Measurements from ENCODE around the gene SAP30. TPM values are rescaled to one million over a fixed set of nuclear protein-coding genes. Genes with fewer than 3 reads are reported as not detected.
A peak's percentile ranks its signal among the peaks of the same experiment; 100 is the strongest.

Gene SAP30
- total and polyA plus RNA-seq, 9 of the 15 experiments (the other 6 are each of a cell fraction or from before 2014, with no cell fraction given): 5.9 to 51.1 (median 32.6) TPM

DNA sequence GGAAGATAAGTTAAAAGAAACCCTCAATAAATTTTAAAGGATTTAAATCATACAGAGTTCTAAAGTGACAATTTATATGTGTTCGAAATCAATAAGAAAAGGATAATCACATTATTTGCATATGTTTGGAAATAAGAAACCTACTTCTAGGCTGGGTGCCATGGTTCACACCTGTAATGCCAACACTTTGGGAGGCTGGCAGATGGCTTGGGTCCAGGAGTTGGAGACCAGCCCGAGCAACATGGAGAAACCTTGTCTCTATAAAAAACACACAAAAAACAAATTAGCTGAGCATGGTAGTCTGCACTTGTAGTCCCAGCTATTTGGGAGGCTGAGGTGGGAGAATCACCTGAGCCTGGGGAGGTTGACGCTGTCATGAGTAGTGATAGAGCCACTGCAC, 8.1 kb upstream of the SAP30 start (continued):
- TF ChIP-seq HBP1 (CRISPR knock-in tag; IDR thresholded peaks at IDR 0.05) (no peak), HDAC3 (IDR thresholded peaks at IDR 0.05; ENCODE audit: borderline replicate concordance, partially characterized antibody) (no peak), ASH1L (IDR thresholded peaks at IDR 0.05; ENCODE audit: borderline replicate concordance, low read depth, partially characterized antibody) (no peak)

- TF ChIP-seq PKNOX1 (IDR thresholded peaks at IDR 0.05) (peak; percentile 51; the same call in 1 of the 2 replicates), SP1 (CRISPR knock-in tag; IDR thresholded peaks at IDR 0.05) (no peak), MEIS2 (IDR thresholded peaks at IDR 0.05; ENCODE audit: partially characterized antibody) (peak; percentile 59)
- TF ChIP-seq, protein P1, sequence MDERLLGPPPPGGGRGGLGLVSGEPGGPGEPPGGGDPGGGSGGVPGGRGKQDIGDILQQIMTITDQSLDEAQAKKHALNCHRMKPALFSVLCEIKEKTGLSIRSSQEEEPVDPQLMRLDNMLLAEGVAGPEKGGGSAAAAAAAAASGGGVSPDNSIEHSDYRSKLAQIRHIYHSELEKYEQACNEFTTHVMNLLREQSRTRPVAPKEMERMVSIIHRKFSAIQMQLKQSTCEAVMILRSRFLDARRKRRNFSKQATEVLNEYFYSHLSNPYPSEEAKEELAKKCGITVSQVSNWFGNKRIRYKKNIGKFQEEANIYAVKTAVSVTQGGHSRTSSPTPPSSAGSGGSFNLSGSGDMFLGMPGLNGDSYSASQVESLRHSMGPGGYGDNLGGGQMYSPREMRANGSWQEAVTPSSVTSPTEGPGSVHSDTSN (CRISPR knock-in tag; IDR thresholded peaks at IDR 0.05; ENCODE audit: low read depth): no peak
- TF ChIP-seq, protein P1 (tag; conservative IDR thresholded peaks at IDR 0.05; ENCODE audit: low read depth): peak; percentile 44
- peaks cover 0 to 6% of the 10 kb centered on the region in 2 experiments; a peak in 2 of 5 replicates for H3K4me1 ChIP-seq (replicated peaks in 1 of 2; ENCODE audit: control insufficient read depth in 2 of 2, insufficient read depth in 2 of 2, low read length in 2 of 2)
- no peaks in the 10 kb centered on the region for H3K9me3 ChIP-seq (replicated peaks; ENCODE audit: control insufficient read depth, insufficient read depth, low read depth, low read length)
- intact Hi-C loops (cut with micrococcal nuclease): no loop called here
- 10% methylated on average over 2 of the region's 2 CpGs for WGBS (ENCODE audit: insufficient coverage, low coverage, missing lambda C conversion rate)
- in situ Hi-C loops (cut with MboI): loop anchor here (5.0 kb wide), 1 partner anchor 33 kb away; the partner anchor contains the start of gene HMGB2
- POLR2A ChIA-PET: interaction anchor here (1.2 kb wide), 1 partner anchor 9 kb away, joined by 3 read pairs; no protein-coding TSS in a partner anchor
- BruUV-seq (replicated peaks): no TSS peak
- H3K27me3 ChIP-seq (ENCODE audit: control insufficient read depth in 2 of 2, insufficient read depth in 2 of 2, low read length in 2 of 2): no peaks in the 10 kb centered on the region
- no peak overlapping the region for H3K27ac ChIP-seq (ENCODE audit: extremely low read depth, low read depth, low read length)
- no peaks in the 10 kb centered on the region for H3K9me1 ChIP-seq (ENCODE audit: control insufficient read depth, insufficient read depth, low read length)
- peak overlapping the region in 1 of 2 experiments; percentile 33; a peak in 1 of 4 replicates for H3K9ac ChIP-seq (ENCODE audit: insufficient read depth in 1 of 2, low read depth in 2 of 2, low read length in 2 of 2)
- no peak overlapping the region for H3K4me3 ChIP-seq
- peak in 1 of 4 experiments; percentile 11 for DNase-seq (ENCODE audit: extremely low read depth in 1 of 4, low spot score in 3 of 4)
- CTCF ChIA-PET (ENCODE audit: low intra/inter-chr PET ratio): no interaction called here
- H3K4me2 ChIP-seq (ENCODE audit: insufficient read depth, low read length): no peak overlapping the region
- no peaks in the 10 kb centered on the region for H3K36me3 ChIP-seq (ENCODE audit: control insufficient read depth, insufficient read depth, low read length)
- FAIRE-seq: no peak
- no peak for ATAC-seq
- no peak overlapping the region for H2AFZ ChIP-seq (ENCODE audit: low read depth, low read length)
- no peaks in the 10 kb centered on the region for H4K20me1 ChIP-seq (replicated peaks; ENCODE audit: control insufficient read depth, insufficient read depth, low read length)
- 0 out of 3 replicates have a peak, but pooled peaks cover 3% of the 10 kb centered on the region for H3K79me2 ChIP-seq (ENCODE audit: control insufficient read depth, insufficient read depth, low read length)
These were observed 5.3 kb upstream of the SAP30 start for GRCh38 chr4:173365359-173365996.
